GM23248 (cell line): ENCODE measurements around the gene AAK1. TPM values are rescaled to one million over a fixed set of nuclear protein-coding genes. Genes with fewer than 3 reads are reported as not detected.

Experiments used
- DNase-seq: peaks from one replicate; pipeline ENCODE4 v3.0.0-alpha.2; 2015
- H2AFZ ChIP-seq: fragments of 200-600 bp; sonication (generic); 2 replicates; pipeline ENCODE4 v1.6.1; 2016; ENCODE audit warnings: antibody characterized with exemption
- H3F3A ChIP-seq: fragments of 200-600 bp; sonication (generic); 2 replicates; pipeline ENCODE4 v1.6.1; 2016; ENCODE audit warnings: mild to moderate bottlenecking, antibody characterized with exemption, mixed run types; ENCODE audit not compliant: insufficient read depth
- H3K27ac ChIP-seq: fragments of 200-600 bp; sonication (generic); 2 replicates; pipeline ENCODE4 v1.5.1; 2016; ENCODE audit warnings: mild to moderate bottlenecking
- H3K27me3 ChIP-seq: fragments of 200-600 bp; sonication (generic); replicated peaks from 2 replicates; pipeline ENCODE4 v1.6.1; 2016; ENCODE audit warnings: mild to moderate bottlenecking; ENCODE audit not compliant: insufficient read depth
- H3K36me3 ChIP-seq: fragments of 200-600 bp; sonication (generic); 2 replicates; pipeline ENCODE4 v1.6.1; 2016; ENCODE audit warnings: low read depth, mild to moderate bottlenecking
- H3K4me1 ChIP-seq: fragments of 200-600 bp; sonication (generic); 2 replicates; pipeline ENCODE4 v1.6.1; 2016; ENCODE audit warnings: mild to moderate bottlenecking; ENCODE audit not compliant: insufficient read depth
- H3K4me2 ChIP-seq: fragments of 200-600 bp; sonication (generic); one replicate; pipeline ENCODE4 v1.6.1; 2016; ENCODE audit warnings: mild to moderate bottlenecking; ENCODE audit not compliant: unreplicated experiment
- H3K4me3 ChIP-seq: fragments of 200-600 bp; sonication (generic); 2 replicates; pipeline ENCODE4 v1.5.1; 2016; ENCODE audit warnings: mild to moderate bottlenecking
- H3K79me2 ChIP-seq: fragments of 200-600 bp; sonication (generic); 2 replicates; pipeline ENCODE4 v1.6.1; 2016; ENCODE audit warnings: mild to moderate bottlenecking; ENCODE audit not compliant: insufficient read depth
- H3K9ac ChIP-seq: fragments of 200-600 bp; sonication (generic); 2 replicates; pipeline ENCODE4 v1.6.1; 2016; ENCODE audit warnings: mild to moderate bottlenecking
- H3K9me2 ChIP-seq: fragments of 200-600 bp; sonication (generic); 2 replicates; pipeline ENCODE4 v1.6.1; 2016; ENCODE audit warnings: mixed run types, mild to moderate bottlenecking, moderate library complexity; ENCODE audit not compliant: insufficient read depth
- H3K9me3 ChIP-seq: fragments of 200-600 bp; sonication (generic); one replicate; pipeline ENCODE4 v1.6.1; 2017; ENCODE audit warnings: low read depth
- H4K20me1 ChIP-seq: fragments of 200-600 bp; sonication (generic); 2 replicates; pipeline ENCODE4 v1.6.0; 2016; ENCODE audit not compliant: insufficient read depth
- EZH2 ChIP-seq: fragments of 200-600 bp; sonication (generic); IDR thresholded peaks from 2 replicates; pipeline ENCODE4 v1.6.1; 2018; ENCODE audit warnings: antibody characterized with exemption, mild to moderate bottlenecking; ENCODE audit not compliant: insufficient read depth, poor library complexity, severe bottlenecking
- EZH2phosphoT487 ChIP-seq: fragments of 200-600 bp; sonication (generic); IDR thresholded peaks from 2 replicates; pipeline ENCODE4 v1.6.1; 2018; ENCODE audit warnings: antibody characterized with exemption, moderate library complexity, mild to moderate bottlenecking, low read depth; ENCODE audit not compliant: insufficient read depth
- WGBS, 2 experiments: methylation state at CpG; one replicate each; pipeline ENCODE4 v1.1.6; 2015 to 2017; ENCODE audit warnings: low lambda C conversion rate in 2 of 2, low coverage in 1 of 2; ENCODE audit errors: missing lambda C conversion rate in 2 of 2; 5-methylcytosine and 5-hydroxymethylcytosine counted together
- in situ Hi-C: fragments of 300-500 bp; cut with MboI; formaldehyde crosslinking; loops from 2 replicates; pipeline ENCODE4 v1.15.0; 2020
- polyA plus RNA-seq: library from polyadenylated mRNA; unstranded; fragments of >200 nt; fragmentation: Nextera tagmentation; extraction: Ambion mirVana; gene quantifications from 2 replicates; pipeline ENCODE4 v1.2.1, GENCODE V29; 2016
- total RNA-seq: library from RNA; depleted of rRNA; stranded (reverse); fragments of >200 nt; shearing (Covaris generic); gene quantifications from 2 replicates; pipeline ENCODE4 v1.2.3, GENCODE V29; 2014

Gene AAK1
- total and polyA plus RNA-seq, 2 experiments from 2014 or later: 41.2 to 50.7 TPM

- TF ChIP-seq EZH2phosphoT487: no peak
- in situ Hi-C loops: no loop called here
- H3K27me3 ChIP-seq: no peaks in the 10 kb centered on the region
- H2AFZ ChIP-seq: no peak overlapping the region
- no peak overlapping the region for H3K27ac ChIP-seq
- peaks cover 25% of the 10 kb centered on the region; the same call in 1 of the 2 replicates for H3K36me3 ChIP-seq
- H4K20me1 ChIP-seq: no peaks in the 10 kb centered on the region; the same call in 1 of the 2 replicates
- WGBS, 2 experiments: 49 to 75% methylated on average over 1 of the region's 1 CpG
- peaks cover 22% of the 10 kb centered on the region for H3K4me1 ChIP-seq
- no peak overlapping the region for H3K4me2 ChIP-seq
- H3K9me2 ChIP-seq: no peaks in the 10 kb centered on the region
- peaks cover 5% of the 10 kb centered on the region for H3F3A ChIP-seq
- H3K9ac ChIP-seq: no peak overlapping the region
- no peak for DNase-seq
- H3K4me3 ChIP-seq: no peak overlapping the region
- no peaks in the 10 kb centered on the region for H3K9me3 ChIP-seq
- H3K79me2 ChIP-seq: peaks cover 71% of the 10 kb centered on the region
These were observed 98.6 kb downstream of the AAK1 start for GRCh38 chr2:69544951-69545350.

- no peaks in the 10 kb centered on the region for H3K9me3 ChIP-seq
- TF ChIP-seq EZH2 (no peak), EZH2phosphoT487 (no peak)
- H3K9ac ChIP-seq: no peak overlapping the region
- H3K79me2 ChIP-seq: peaks cover 63% of the 10 kb centered on the region
- no peaks in the 10 kb centered on the region for H3K9me2 ChIP-seq
- no peaks in the 10 kb centered on the region for H4K20me1 ChIP-seq
- no peak overlapping the region for H3K4me2 ChIP-seq
- H3K27me3 ChIP-seq: no peaks in the 10 kb centered on the region
- no peak overlapping the region for H3K27ac ChIP-seq
- no peak overlapping the region for H3K4me3 ChIP-seq
- no peak for DNase-seq
- no peak overlapping the region for H2AFZ ChIP-seq
- no peaks in the 10 kb centered on the region for H3F3A ChIP-seq
- peaks cover 25% of the 10 kb centered on the region; the same call in 1 of the 2 replicates for H3K36me3 ChIP-seq
- in situ Hi-C loops: no loop called here
- H3K4me1 ChIP-seq: peaks cover 5% of the 10 kb centered on the region; the same call in 1 of the 2 replicates
These were observed 104.0 kb downstream of the AAK1 start for GRCh38 chr2:69539549-69539908.

- Histone ChIP-seq H3K36me3 (peaks cover 25% of the 10 kb centered on the region; the same call in 1 of the 2 replicates), H3K9me2 (no peaks in the 10 kb centered on the region), H3K27ac (peak overlapping the region; percentile 21; the same call in 1 of the 2 replicates), H3K27me3 (no peaks in the 10 kb centered on the region), H3K4me3 (no peak overlapping the region), H3K4me1 (peaks cover 5% of the 10 kb centered on the region; the same call in 1 of the 2 replicates), H3K9ac (no peak overlapping the region), H3K79me2 (peaks cover 63% of the 10 kb centered on the region), H2AFZ (no peak overlapping the region), H3K4me2 (no peak overlapping the region), H4K20me1 (no peaks in the 10 kb centered on the region), H3F3A (no peaks in the 10 kb centered on the region), H3K9me3 (no peaks in the 10 kb centered on the region)
- in situ Hi-C loops: no loop called here
- TF ChIP-seq EZH2phosphoT487 (no peak), EZH2 (no peak)
- peak; percentile 36 for DNase-seq
- WGBS, 2 experiments: 57 to 64% methylated on average over 7 of the region's 7 CpGs
These were observed 104.5 kb downstream of the AAK1 start for GRCh38 chr2:69538872-69539548.

- in situ Hi-C loops: no loop called here
- no peaks in the 10 kb centered on the region for H3F3A ChIP-seq
- H3K4me2 ChIP-seq: no peak overlapping the region
- H3K4me1 ChIP-seq: peaks cover 5% of the 10 kb centered on the region; the same call in 1 of the 2 replicates
- no peaks in the 10 kb centered on the region for H3K9me2 ChIP-seq
- no peak overlapping the region for H2AFZ ChIP-seq
- H3K27me3 ChIP-seq: no peaks in the 10 kb centered on the region
- DNase-seq: no peak
- no peak overlapping the region for H3K4me3 ChIP-seq
- no peak overlapping the region for H3K9ac ChIP-seq
- H4K20me1 ChIP-seq: no peaks in the 10 kb centered on the region
- peaks cover 25% of the 10 kb centered on the region; the same call in 1 of the 2 replicates for H3K36me3 ChIP-seq
- no peak overlapping the region for H3K27ac ChIP-seq
- TF ChIP-seq EZH2phosphoT487 (no peak), EZH2 (no peak)
- 100% methylated on average over 4 of the region's 4 CpGs for WGBS, 2 experiments
- no peaks in the 10 kb centered on the region for H3K9me3 ChIP-seq
- peaks cover 63% of the 10 kb centered on the region for H3K79me2 ChIP-seq
These were observed 105.3 kb downstream of the AAK1 start for GRCh38 chr2:69538249-69538648.
